GM12874 (cell line): Measurements from ENCODE around the gene TRIM17.

ENCODE experiments used
- CTCF ChIP-seq: IDR thresholded peaks from 2 replicates; pipeline ENCODE4 v1.5.1; 2011; ENCODE audit warnings: low read depth, mild to moderate bottlenecking, control low read depth, low read length, moderate library complexity; ENCODE audit not compliant: insufficient read depth

The TRIM17 gene

GRCh38 chr1:228361314-228362140 is 55.1 kb downstream of the TRIM17 start:
- no peak for TF ChIP-seq CTCF

GRCh38 chr1:228360533-228361313 is 55.9 kb downstream of the TRIM17 start:
- no peak for TF ChIP-seq CTCF

DNA sequence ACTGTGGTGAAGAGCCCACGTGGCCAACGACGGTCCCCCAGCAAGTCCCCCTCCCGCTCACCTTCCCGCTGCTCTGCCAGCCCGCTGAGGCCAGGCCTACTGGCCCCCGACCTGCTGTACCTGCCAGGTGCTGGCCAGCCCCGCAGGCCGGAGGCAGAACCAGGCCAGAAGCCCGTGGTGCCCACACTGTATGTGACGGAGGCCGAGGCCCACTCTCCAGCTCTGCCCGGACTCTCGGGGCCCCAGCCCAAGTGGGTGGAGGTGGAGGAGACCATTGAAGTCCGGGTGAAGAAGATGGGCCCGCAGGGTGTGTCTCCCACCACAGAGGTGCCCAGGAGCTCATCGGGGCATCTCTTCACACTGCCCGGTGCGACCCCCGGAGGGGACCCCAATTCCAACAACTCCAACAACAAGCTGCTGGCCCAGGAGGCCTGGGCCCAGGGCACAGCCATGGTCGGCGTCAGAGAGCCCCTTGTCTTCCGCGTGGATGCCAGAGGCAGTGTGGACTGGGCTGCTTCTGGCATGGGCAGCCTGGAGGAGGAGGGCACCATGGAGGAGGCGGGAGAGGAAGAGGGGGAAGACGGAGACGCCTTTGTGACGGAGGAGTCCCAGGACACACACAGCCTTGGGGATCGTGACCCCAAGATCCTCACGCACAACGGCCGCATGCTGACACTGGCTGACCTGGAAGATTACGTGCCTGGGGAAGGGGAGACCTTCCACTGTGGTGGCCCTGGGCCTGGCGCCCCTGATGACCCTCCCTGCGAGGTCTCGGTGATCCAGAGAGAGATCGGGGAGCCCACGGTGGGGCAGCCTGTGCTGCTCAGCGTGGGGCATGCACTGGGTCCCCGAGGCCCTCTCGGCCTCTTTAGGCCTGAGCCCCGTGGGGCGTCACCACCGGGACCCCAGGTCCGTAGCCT is 56.8 kb downstream of the TRIM17 start:
- TF ChIP-seq CTCF: no peak

DNA sequence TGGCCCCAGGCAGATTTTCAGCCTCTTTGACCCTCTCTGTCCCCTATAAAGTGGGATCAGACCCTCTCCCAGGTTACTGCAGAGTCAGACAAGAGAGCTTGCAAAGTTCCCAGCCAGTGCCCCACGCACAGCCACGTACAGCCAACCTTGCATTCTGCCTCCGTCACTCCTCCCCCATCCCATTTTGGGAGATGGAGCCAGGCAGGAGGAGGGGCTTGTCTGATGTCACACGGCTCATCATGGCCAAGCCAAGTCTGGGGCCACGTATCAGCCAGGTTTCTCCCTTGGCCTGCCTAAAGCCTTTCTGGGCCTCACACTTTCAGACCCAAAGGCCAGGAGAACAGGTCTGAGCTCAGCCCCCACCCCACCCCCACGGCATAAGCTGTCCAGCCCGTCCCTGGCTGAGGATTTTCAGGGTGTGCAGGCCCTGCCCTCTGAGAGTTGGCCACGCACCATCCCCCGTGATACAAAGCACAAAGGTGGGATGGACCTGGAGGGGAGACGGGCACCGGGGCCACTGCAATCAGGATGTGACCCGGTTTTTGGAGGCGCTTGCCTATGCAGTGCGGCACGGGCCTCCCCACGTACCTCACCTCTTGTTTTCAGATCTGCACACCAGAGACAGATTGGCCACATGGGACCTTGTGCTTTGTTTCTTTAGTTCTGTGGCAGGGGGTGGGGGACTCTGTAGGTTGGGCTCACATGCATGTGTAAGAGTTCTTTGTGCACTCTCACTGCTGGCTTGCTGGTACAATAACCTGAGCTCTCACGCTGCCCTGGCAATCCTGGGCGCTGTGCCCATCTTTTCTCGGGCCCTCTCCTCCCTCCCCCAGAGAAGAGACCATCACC is 57.7 kb downstream of the TRIM17 start:
- TF ChIP-seq CTCF: no peak

DNA sequence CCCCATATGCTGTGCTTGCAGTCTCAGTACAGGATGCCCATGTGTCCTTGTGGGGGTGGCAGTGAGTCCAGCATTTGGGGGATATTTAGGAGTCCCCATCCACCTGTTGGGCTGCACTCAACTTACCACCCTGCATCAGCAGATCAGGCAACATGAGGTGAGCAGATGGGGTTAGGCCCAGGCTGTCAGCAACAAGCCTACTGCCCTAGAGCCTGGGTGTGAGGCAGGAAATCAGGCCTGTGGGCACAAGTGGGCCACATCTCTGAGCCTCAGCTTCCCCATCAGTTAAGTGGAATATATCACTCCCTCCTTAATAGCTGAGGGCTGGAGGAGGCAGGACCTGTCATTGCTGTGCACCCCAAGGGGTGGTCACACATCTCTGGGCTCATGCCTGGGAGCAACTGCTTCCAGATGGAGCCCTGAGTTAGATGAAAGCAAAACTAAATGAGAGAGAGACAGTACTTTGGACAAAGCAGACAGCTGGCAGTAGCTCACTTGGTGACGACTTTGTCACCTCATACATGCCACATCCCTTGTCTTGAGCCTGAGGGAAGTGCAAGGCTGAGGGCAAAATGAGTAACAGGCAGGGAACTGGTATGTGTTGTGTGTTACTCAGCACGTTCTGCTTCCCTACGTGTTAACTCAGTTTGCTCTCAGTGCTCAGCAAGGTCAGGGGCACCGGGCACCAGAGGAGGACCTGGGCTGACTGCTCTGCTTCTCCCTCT is 58.5 kb downstream of the TRIM17 start:
- TF ChIP-seq CTCF: no peak
